Measurements from ENCODE around the gene CSTF3. TPM values are rescaled to one million over a fixed set of nuclear protein-coding genes. Genes with fewer than 3 reads are reported as not detected.

The CSTF3 gene
- total RNA-seq, 2 donors from 2014 or later = 5.5 to 8.7 TPM

- DNase-seq (ENCODE audit: low spot score) = peak; percentile 93
Observed at GRCh38 chr11:33039274-33040032, 121.8 kb downstream of the CSTF3 start, which contains the start of gene TCP11L1. TSS of gene TCP11L1 (plus strand) at chr11:33039572. CDS start at chr11:33043774, 4,202 bp downstream.

GRCh38 chr11:33035011-33035410, 126.3 kb downstream of the CSTF3 start:
- no peak for DNase-seq (ENCODE audit: low spot score)
- H3K27me3 ChIP-seq = no peaks in the 10 kb centered on the region
- H3K4me1 ChIP-seq = peaks cover 0 to under 1% of the 10 kb centered on the region in 2 donors
- no peak overlapping the region for H3K4me3 ChIP-seq
- H3K9me3 ChIP-seq = no peaks in the 10 kb centered on the region
- H3K27ac ChIP-seq = no peak overlapping the region
- no peaks in the 10 kb centered on the region for H3K36me3 ChIP-seq
- no peak for TF ChIP-seq CTCF (IDR thresholded peaks at IDR 0.05)

More at GRCh38 chr11:33039274-33040032, 121.8 kb downstream of the CSTF3 start, which contains the start of gene TCP11L1:
- H3K27me3 ChIP-seq = no peaks in the 10 kb centered on the region
- H3K4me1 ChIP-seq = peaks cover 0 to 17% of the 10 kb centered on the region in 2 donors
- H3K27ac ChIP-seq = peak within 1 kb of the TSS; percentile 98
- TF ChIP-seq CTCF (IDR thresholded peaks at IDR 0.05) = no peak
- H3K4me3 ChIP-seq = peak within 1 kb of the TSS; percentile 84 to 86
- peaks cover 4% of the 10 kb centered on the region for H3K36me3 ChIP-seq
- no peaks in the 10 kb centered on the region for H3K9me3 ChIP-seq

Other genes starting within 250 kb of the CSTF3 start
- under 1 TPM; 0.33 to 0.51 TPM for gene DEPDC7, start 145.6 kb downstream of the CSTF3 start, total RNA-seq
- gene TCP11L1, start 121.9 kb downstream of the CSTF3 start, total RNA-seq = 10 to 100 TPM; 11.9 to 15.3 TPM
- gene HIPK3, start 95.9 kb upstream of the CSTF3 start, total RNA-seq = 100 to 1,000 TPM; 142 to 209 TPM
- 1 to 10 TPM in 1 of 2 donors, under 1 TPM in 1; 0.78 to 1.6 TPM for gene KIAA1549L, start 214.6 kb upstream of the CSTF3 start, total RNA-seq